OCI-LY7 (cell line): ENCODE results near the gene RNF149.

Source experiments
- CTCF ChIP-seq: fragments of 200-600 bp; sonication (generic); conservative IDR thresholded peaks from 2 replicates; pipeline ENCODE4 v1.5.1; 2014; ENCODE audit warnings: mild to moderate bottlenecking, antibody characterized with exemption, low read length, moderate library complexity, mixed read lengths
- EZH2phosphoT487 ChIP-seq: fragments of 200-600 bp; sonication (generic); IDR thresholded peaks from 2 replicates; pipeline ENCODE4 v1.6.1; 2018; ENCODE audit warnings: low read depth, borderline replicate concordance, mild to moderate bottlenecking, mixed run types, antibody characterized with exemption, low read length, moderate library complexity, mixed read lengths

- no peak for TF ChIP-seq CTCF
- TF ChIP-seq EZH2phosphoT487: no peak
These were observed 29.6 kb downstream of the RNF149 start for GRCh38 chr2:101278925-101279324.
